Osteocyte (in vitro differentiated cells): ENCODE data around the gene CORO2B. TPM values are rescaled to one million over a fixed set of nuclear protein-coding genes. Genes with fewer than 3 reads are reported as not detected.
A peak's percentile ranks its signal among the peaks of the same experiment; 100 is the strongest.

ENCODE experiments used
- DNase-seq: peaks from one replicate; pipeline ENCODE4 v3.0.0; 2021; ENCODE audit warnings: mixed read lengths; ENCODE audit not compliant: unreplicated experiment; ENCODE audit errors: extremely low spot score
- H3K27ac Mint-ChIP-seq: one replicate; pipeline ENCODE4 v1.8.0; 2021; ENCODE audit warnings: mild to moderate bottlenecking, mixed read lengths; ENCODE audit not compliant: unreplicated experiment
- H3K27me3 Mint-ChIP-seq: one replicate; pipeline ENCODE4 v1.8.0; 2021; ENCODE audit warnings: mixed read lengths; ENCODE audit not compliant: unreplicated experiment
- H3K36me3 Mint-ChIP-seq: one replicate; pipeline ENCODE4 v1.8.0; 2021; ENCODE audit warnings: mixed read lengths; ENCODE audit not compliant: unreplicated experiment
- H3K4me1 Mint-ChIP-seq: one replicate; pipeline ENCODE4 v1.8.0; 2021; ENCODE audit warnings: mixed read lengths; ENCODE audit not compliant: unreplicated experiment
- H3K4me3 Mint-ChIP-seq: one replicate; pipeline ENCODE4 v1.8.0; 2021; ENCODE audit warnings: mild to moderate bottlenecking, moderate library complexity, mixed read lengths; ENCODE audit not compliant: unreplicated experiment
- H3K9me3 Mint-ChIP-seq: one replicate; pipeline ENCODE4 v1.8.0; 2021; ENCODE audit warnings: mixed read lengths; ENCODE audit not compliant: unreplicated experiment
- total RNA-seq: library from RNA; stranded (reverse); gene quantifications from 2 replicates; pipeline ENCODE4 v1.2.1, GENCODE V29; 2021
- TF ChIP-seq, protein P1 (sequence below): fragments of 200-600 bp; sonication (generic); IDR thresholded peaks from 2 replicates; pipeline ENCODE4 v1.5.0; 2021; ENCODE audit warnings: antibody characterized with exemption, mild to moderate bottlenecking, moderate library complexity

CORO2B gene
- total RNA-seq, 1 donor from 2014 or later = 22.6 TPM

DNA sequence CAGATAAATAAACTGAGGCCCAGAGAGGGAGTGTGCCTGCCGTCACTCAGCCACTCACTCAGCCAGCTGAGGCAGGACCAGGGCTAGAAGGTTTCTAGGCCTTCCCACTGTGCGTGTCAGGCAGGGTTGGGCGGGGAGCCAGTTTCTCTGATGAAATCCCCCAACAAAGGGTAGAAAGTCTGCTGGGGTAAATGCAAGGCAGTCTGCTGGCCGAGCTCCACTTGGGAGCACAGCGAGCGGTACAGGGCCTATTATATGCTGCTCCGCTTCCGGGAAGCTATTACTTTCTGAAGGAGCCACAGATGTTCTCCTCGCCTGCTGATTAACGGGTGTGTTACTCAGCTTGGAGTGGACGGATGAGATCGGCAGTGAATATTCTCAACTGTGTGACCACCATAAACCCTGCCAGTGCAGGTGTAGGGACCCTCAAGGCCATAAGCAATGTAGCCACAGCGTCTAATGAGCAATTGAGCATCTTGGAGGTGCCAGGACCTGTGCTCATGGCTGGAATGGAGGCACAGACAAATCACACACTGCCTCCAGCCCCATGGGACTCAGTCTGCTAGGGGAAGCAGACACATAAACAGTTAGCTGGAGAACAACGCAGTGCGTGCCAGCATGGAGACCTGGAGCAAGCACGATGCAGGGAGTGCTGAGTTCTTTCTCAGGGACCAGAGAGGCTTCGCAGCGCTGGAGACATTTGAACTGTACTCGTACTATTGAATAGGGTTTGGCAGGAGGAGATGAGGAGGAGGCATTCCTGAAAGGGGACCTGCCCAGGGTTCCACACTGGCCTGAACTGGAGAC lies 42.1 kb downstream of the CORO2B start:
- Mint-ChIP-seq H3K9me3 (no peaks in the 10 kb centered on the region), H3K4me3 (peak overlapping the region; percentile 33), H3K36me3 (no peaks in the 10 kb centered on the region), H3K27me3 (no peaks in the 10 kb centered on the region), H3K27ac (peak overlapping the region; percentile 93), H3K4me1 (peaks cover 45% of the 10 kb centered on the region)
- DNase-seq = peak; percentile 92
- TF ChIP-seq, protein P1, sequence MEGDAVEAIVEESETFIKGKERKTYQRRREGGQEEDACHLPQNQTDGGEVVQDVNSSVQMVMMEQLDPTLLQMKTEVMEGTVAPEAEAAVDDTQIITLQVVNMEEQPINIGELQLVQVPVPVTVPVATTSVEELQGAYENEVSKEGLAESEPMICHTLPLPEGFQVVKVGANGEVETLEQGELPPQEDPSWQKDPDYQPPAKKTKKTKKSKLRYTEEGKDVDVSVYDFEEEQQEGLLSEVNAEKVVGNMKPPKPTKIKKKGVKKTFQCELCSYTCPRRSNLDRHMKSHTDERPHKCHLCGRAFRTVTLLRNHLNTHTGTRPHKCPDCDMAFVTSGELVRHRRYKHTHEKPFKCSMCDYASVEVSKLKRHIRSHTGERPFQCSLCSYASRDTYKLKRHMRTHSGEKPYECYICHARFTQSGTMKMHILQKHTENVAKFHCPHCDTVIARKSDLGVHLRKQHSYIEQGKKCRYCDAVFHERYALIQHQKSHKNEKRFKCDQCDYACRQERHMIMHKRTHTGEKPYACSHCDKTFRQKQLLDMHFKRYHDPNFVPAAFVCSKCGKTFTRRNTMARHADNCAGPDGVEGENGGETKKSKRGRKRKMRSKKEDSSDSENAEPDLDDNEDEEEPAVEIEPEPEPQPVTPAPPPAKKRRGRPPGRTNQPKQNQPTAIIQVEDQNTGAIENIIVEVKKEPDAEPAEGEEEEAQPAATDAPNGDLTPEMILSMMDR = no peak

DNA sequence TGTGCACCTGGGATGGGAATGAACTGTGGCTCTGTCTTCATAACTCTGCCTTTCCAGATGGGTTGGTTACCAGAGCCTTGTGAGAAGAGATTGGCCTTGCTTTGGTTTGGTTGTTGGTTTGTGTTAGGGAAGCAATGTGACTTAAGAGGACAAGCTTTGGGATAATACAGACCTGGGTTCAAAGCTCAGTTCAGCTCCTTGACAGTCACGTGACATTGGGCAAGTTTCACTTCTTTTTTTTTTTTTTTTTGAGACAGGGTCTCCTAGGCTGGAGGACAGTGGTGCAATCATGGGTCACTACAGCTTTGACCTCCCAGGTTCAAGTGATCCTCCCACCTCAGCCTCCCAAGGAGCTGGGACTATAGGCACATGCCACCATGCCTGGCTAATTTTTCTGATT lies 42.7 kb downstream of the CORO2B start:
- Mint-ChIP-seq H3K9me3 (no peaks in the 10 kb centered on the region), H3K4me3 (no peak overlapping the region), H3K4me1 (peaks cover 43% of the 10 kb centered on the region), H3K27me3 (no peaks in the 10 kb centered on the region), H3K27ac (peak overlapping the region; percentile 93), H3K36me3 (no peaks in the 10 kb centered on the region)
- DNase-seq = no peak
- TF ChIP-seq, protein P1 = no peak

DNA sequence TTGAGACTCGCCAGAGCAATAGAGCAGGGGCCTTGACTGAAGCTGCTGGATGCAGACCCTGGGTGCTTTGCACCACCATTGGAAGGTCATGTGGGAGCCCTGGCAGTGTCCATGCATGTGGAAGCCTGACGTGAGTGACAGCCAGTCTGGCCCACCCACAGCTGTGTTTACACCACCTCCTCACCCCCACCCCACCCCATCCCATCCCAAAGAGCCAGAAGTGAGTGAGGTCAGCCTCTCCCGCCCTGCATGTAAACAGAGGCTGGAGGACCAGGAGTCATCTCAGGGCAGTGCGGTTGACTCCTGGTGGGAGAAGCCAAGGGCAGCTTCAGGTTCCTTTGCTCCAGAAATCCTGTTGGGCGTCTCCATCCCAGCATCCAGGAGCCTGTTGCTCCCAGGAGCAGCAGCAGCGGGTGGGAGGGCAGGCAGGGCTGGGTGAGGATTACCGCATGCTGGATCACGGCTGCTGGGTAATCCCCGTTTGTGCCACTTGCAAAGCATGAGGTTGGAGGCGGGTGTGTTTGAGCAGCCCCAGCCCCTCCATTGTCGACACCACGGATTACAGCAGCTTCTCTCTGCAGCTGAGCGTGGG lies 44.6 kb downstream of the CORO2B start:
- H3K4me3 Mint-ChIP-seq = no peak overlapping the region
- no peaks in the 10 kb centered on the region for H3K36me3 Mint-ChIP-seq
- H3K27me3 Mint-ChIP-seq = no peaks in the 10 kb centered on the region
- H3K4me1 Mint-ChIP-seq = peaks cover 31% of the 10 kb centered on the region
- no peaks in the 10 kb centered on the region for H3K9me3 Mint-ChIP-seq
- no peak for DNase-seq
- no peak overlapping the region for H3K27ac Mint-ChIP-seq
- TF ChIP-seq, protein P1 = no peak

DNA sequence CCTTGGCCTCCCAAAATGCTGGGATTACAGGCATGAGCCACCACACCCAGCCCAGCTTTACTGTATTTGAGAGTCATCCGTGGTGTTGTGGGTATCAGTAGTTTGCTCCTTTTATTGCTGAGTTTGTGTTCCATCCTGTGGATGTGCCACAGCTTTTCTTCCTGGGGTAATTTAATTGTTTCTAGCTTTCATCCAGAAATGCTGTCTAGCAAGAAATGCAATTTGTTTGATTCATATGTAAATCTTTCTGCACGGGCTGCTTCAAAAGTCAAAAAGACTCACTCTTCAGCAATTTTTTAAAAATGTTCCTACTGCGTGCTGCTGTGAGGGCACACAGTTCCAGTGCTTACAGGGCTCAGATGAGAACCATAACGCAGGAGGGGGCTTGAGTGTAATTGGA lies 47.1 kb downstream of the CORO2B start:
- Mint-ChIP-seq H3K9me3 (no peaks in the 10 kb centered on the region), H3K36me3 (no peaks in the 10 kb centered on the region), H3K4me3 (no peak overlapping the region), H3K4me1 (peaks cover 33% of the 10 kb centered on the region), H3K27me3 (no peaks in the 10 kb centered on the region), H3K27ac (no peak overlapping the region)
- TF ChIP-seq, protein P1 = no peak
- DNase-seq = no peak

DNA sequence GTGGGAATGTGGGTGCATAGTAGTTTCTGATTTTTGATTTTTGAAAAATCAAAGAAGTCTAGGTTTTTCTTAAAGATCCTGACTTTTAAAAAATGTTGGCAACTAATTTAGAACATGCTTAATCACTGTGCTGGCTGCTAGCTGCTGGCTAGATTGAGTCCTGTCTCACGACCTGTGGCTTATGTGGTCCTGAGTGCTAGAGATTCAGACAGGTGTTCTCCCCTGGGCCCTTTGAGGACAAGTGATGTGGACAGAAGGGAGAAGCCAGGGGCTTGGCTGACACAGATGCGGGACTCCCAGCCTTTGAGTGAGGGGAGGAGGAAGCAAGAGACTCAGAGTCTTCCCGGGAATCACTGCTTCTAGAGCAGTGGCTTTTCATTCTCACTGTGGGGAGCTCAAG lies 47.5 kb downstream of the CORO2B start:
- no peaks in the 10 kb centered on the region for H3K27me3 Mint-ChIP-seq
- no peak overlapping the region for H3K27ac Mint-ChIP-seq
- DNase-seq = no peak
- no peaks in the 10 kb centered on the region for H3K36me3 Mint-ChIP-seq
- H3K9me3 Mint-ChIP-seq = no peaks in the 10 kb centered on the region
- H3K4me1 Mint-ChIP-seq = peaks cover 29% of the 10 kb centered on the region
- TF ChIP-seq, protein P1 = no peak
- no peak overlapping the region for H3K4me3 Mint-ChIP-seq
